Fibroblast of villous mesenchyme (primary cell): Measurements from ENCODE around the gene DNALI1. TPM values are rescaled to one million over a fixed set of nuclear protein-coding genes. Genes with fewer than 3 reads are reported as not detected.
"Not testable (repeated sequence)": the region's sequence is repeated elsewhere in the genome, so short reads cannot be mapped to it uniquely, and the experiment has no call there.

Experiments
- DNase-seq: peaks from one replicate; pipeline ENCODE4 v3.0.0-alpha.2; 2010; ENCODE audit warnings: low read depth
- H3K4me3 ChIP-seq: 2 replicates; pipeline ENCODE4 v1.5.1; 2011; ENCODE audit warnings: low read depth, mild to moderate bottlenecking, low read length
- total RNA-seq: library from RNA; depleted of rRNA; stranded (reverse); fragments of >200 nt; gene quantifications from 2 replicates; pipeline ENCODE4 v1.2.3, GENCODE V29; 2012
- TF ChIP-seq, protein P1 (sequence below): IDR thresholded peaks from 2 replicates; pipeline ENCODE4 v1.5.1; 2012; ENCODE audit warnings: low read depth, mild to moderate bottlenecking, low read length; ENCODE audit not compliant: insufficient read depth

DNALI1 gene
- total RNA-seq, 1 donor, result 7.3 TPM

DNA sequence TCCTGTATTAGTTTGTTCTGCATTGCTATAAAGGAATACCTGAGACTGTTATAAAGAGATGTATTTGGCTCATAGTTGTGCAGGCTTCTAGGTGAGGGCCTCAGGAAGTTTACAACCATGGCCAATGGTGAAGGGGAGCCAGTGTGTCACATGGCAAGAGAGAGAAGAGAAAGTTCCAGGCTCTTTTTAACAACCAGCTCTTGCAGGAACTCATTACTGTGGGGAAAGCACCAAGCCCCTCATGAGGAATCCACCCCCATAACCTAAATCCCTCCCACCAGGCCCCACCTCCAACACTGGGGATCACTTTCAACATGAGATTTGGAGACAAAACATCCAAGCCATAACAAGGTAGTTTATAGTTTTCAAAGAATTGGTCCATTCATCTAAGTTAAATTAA is 37.1 kb upstream of the DNALI1 start:
- no peak overlapping the region for H3K4me3 ChIP-seq
- TF ChIP-seq, protein P1, sequence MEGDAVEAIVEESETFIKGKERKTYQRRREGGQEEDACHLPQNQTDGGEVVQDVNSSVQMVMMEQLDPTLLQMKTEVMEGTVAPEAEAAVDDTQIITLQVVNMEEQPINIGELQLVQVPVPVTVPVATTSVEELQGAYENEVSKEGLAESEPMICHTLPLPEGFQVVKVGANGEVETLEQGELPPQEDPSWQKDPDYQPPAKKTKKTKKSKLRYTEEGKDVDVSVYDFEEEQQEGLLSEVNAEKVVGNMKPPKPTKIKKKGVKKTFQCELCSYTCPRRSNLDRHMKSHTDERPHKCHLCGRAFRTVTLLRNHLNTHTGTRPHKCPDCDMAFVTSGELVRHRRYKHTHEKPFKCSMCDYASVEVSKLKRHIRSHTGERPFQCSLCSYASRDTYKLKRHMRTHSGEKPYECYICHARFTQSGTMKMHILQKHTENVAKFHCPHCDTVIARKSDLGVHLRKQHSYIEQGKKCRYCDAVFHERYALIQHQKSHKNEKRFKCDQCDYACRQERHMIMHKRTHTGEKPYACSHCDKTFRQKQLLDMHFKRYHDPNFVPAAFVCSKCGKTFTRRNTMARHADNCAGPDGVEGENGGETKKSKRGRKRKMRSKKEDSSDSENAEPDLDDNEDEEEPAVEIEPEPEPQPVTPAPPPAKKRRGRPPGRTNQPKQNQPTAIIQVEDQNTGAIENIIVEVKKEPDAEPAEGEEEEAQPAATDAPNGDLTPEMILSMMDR, result no peak
- DNase-seq, result no peak

DNA sequence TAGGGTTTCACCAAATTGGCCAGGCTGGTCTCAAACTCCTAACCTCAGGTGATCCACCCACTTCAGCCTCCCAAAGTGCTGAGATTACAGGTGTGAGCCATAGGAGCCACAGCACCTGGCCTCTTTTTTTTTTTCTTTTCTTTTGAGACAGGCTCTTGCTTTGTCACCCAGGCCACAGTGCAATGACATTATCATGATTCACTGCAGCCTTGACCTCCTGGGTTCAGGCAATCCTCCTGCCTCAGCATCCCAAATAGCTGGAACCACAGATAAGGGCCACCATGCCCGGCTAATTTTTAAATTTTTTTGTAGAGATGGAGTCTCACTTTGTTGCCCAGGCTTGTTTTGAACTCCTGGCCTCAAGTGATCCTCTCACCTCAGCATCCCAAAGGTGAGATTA is 26.9 kb upstream of the DNALI1 start:
- DNase-seq, result not testable (repeated sequence)

DNA sequence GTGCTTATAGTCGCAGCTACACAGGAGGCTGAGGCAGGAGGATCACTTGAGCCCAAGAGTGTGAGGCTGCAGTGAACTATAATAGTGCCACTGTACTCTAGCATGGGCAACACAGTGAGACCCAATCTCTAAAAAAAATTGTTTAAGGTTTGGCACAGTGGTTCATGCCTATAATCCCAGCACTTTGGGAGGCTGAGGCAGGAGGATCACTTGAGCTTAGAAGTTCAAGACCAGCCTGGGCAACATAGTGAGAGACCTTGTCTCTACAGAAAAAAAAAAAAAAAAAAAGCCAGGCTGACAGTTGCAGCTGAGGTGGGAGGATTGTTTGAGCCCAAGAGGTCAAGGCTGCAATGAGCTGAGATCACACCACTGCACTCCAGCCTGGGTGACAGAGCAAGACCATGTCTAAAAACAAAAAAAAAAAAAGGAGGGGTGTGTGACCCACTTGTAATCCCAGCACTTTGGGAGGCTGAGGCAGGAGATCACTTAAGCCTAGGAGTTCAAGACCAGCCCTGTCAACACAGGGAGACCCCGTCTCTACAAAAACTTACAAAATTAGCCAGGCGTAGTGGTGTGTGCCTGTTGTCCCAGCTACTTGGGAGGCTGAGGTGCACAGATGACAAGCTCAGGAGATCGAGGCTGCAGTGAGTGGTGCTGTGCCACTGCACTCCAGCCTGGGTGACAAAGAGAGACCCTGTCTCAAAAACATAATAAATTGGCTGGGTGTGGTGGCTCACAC is 24.2 kb upstream of the DNALI1 start:
- H3K4me3 ChIP-seq, DNase-seq: not testable (repeated sequence)

More for the DNA sequence above, 26.9 kb upstream of the DNALI1 start:
- not testable (repeated sequence) for H3K4me3 ChIP-seq

DNA sequence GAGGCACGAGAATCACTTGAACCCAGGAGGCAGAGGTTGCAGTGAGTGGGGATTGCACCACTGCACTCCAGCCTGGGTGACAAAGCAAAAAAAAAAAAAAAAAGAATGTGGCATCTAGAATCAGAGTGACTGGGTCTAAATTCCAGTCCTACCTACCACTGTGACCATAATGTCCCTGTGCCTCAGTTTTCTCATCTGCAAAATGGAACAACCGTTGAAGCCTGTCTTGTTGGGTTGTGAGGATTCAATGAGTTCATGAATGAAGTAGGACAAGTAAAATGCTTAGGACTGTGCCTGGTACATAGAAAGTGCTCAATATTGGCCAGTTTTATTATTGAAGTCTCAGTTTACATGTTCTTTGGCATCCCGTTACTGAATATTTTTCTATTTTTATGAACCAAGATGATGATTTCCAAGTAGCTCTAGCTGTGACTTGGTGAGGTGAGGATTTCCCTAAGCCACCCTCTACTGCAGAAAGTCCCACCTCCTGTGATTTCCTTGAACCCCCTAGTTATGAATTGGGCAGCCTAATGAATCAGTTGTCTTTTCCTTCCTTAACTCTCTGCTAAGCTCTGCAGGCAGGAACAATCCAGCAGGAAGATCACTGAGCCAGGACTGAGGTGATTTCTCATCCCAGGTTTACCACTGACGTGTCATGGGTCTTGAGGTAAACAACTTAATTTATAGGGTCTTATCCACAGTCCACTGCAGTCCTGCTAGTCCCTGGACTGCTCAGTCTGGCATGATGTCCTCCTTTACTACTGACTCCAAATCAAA is 23.2 kb upstream of the DNALI1 start:
- DNase-seq, result no peak
- no peak overlapping the region for H3K4me3 ChIP-seq
- TF ChIP-seq, protein P1, result no peak

DNA sequence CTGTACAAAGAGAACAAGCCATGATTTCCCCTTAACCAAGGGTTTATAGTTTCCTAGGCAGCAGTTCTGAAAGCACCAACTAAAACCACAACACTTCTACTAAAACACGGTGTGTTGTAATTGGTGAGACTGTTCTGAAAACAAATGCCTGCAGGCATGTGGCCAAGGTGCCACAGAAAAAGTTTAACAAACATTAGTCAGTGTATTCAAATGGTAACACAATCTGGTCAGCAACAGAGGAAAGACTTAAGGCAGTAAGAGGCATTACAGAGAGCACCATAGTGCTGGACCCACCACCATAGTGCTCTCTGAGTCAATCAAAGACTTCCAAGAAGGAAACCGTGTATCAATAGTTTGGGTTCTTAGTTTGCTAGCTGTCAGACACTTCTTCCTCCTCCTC is 19.4 kb upstream of the DNALI1 start:
- peak; percentile 80 for DNase-seq
- no peak overlapping the region for H3K4me3 ChIP-seq
- TF ChIP-seq, protein P1, result no peak

DNA sequence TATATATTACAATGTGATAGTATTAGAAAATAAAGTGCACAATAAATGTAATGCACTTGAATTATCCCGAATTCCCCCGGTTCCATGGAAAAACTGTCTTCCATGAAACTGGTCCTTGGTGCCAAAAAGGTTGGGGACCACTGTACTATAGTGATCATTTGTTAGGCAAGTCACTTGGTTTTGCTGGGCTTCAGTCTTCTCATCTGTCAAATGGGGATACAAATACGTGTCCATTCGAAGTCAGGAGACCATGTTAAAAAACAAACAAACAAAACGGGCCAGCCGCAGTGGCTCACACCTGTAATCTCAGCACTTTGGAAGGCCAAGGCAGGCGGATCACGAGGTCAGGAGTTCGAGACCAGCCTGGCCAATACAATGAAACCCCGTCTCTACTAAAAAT is 17.6 kb upstream of the DNALI1 start:
- H3K4me3 ChIP-seq, result not testable (repeated sequence)

DNA sequence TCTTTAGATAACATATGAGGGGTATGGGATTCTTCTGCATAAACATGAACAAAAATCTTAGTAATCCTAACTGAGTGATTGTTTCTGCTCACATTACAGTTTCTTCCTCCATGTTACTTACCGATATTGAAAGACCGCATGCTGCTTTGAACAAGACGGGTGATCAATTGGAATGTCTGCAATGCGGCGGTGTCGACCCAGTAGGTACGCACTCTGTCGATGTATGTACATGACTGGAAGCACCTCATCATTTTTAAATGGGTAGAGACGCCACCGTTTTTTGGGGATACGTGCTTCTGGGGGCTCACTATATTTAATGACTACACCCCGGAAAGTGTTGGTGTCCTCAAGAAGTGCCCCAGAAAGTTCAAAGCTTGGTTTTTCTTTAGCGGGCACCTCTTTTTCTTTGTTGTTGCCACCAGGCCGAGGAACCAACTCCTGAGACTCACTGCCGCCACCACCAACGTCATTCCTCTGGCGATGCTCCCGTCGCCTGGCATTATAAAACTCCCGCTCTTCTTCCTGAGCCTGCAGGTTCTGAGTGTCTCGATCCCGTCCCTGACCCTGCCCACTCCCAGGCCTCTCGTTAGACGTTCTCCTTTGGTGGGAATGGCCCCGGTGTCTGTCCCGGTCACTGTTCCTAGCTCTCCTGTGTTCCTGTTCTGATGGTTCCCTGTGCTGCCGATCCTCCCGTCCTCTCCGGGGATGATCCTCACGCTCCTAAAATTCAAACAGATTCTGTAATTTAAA is 16.5 kb upstream of the DNALI1 start:
- H3K4me3 ChIP-seq, result no peak overlapping the region
- TF ChIP-seq, protein P1, result no peak

More for the DNA sequence above, 17.6 kb upstream of the DNALI1 start:
- DNase-seq, result not testable (repeated sequence)

DNA sequence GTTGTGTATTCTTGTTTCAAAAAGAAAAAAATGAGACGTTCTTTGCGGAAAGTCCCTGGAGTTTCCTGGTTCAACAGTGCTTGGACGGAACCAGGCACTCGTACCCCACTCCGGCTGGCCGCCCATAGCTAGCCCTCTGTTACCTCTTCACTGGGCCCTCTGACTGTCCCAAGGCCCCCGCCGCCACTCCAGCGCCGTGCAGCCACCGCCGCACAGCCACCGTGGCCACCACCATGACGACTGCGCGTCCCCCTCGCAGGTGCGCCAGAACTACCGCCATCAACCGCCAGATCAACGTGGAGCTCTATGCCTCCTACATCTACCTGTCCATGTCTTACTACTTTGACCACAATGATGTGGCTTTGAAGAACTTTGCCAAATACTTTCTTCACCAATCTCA is 12.2 kb upstream of the DNALI1 start:
- H3K4me3 ChIP-seq, result no peak overlapping the region
- TF ChIP-seq, protein P1, result no peak
- DNase-seq, result no peak

More for the DNA sequence above, 16.5 kb upstream of the DNALI1 start:
- DNase-seq, result no peak
